Non-pigmented ciliary epithelial cell (primary cell): ENCODE data around the gene TAPBPL.
"Not testable (repeated sequence)": the region's sequence is repeated elsewhere in the genome, so short reads cannot be mapped to it uniquely, and the experiment has no call there.

Source experiments
- DNase-seq: peaks from one replicate; pipeline ENCODE4 v3.0.0-alpha.2; 2010; ENCODE audit warnings: low read depth

The TAPBPL gene

DNA sequence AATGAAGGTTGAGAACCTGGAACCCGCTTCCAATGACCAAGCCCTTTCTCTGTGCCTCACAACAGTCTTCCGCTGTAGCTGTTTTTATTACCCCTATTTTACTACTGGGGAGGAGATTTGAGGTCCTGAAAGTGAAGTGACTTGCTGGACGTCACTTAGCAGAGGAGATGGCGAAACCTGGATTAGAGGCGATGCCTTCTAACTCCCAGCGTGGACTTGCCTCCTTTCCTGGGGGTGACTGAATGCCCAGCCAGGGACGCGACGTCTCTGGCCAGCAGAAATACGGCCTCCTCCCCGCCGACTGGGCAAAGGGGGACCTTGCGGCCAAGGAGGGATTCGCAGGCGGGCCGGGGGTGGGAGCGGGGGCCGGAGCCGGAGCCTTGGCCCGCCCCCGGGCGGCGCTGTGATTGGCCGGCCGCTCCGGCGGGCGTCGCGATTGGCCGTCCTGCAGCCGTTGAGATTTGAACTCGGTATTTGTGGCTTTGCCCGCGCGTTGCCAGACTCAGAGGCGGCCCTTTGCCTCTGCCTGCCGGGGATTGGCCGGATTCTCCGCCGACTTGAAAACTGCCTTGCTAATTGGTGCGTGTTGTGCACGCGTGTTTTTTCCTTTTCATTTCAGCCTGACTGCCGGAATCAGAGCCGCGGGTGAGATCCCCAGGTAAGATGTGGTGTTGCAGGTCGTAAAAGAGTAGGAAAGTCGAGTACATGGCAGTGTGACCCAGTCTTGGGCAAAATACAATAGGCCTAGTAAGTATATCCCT lies 41.8 kb downstream of the TAPBPL start, which contains the start of gene NCAPD2:
TSS of gene NCAPD2 (plus strand) at position 606 of the 761 bp plus-strand sequence. CDS start 997 bp downstream, outside the sequence.
- DNase-seq: peak; percentile 79

DNA sequence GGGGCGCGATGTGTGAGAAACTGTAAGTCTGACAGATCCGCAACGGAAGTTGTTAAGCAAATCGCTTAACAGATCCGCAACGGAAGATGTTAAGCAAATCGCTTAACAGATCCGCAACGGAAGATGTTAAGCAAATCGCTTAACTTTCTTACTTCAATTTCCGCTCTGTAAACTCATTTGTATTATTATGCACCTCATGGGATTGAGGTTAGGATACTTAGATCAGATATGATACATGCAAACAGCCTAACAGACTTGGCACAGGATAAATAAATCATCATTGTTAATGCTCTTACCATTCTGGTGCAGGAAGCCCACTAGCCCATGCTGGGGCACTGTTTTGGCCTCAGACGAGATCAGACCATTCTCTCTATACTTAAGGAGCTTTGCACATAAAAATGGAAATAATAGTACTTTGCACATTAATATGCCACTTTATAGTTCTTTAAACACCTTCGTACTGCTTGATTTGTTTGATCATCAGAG lies 42.5 kb downstream of the TAPBPL start:
- DNase-seq: no peak

DNA sequence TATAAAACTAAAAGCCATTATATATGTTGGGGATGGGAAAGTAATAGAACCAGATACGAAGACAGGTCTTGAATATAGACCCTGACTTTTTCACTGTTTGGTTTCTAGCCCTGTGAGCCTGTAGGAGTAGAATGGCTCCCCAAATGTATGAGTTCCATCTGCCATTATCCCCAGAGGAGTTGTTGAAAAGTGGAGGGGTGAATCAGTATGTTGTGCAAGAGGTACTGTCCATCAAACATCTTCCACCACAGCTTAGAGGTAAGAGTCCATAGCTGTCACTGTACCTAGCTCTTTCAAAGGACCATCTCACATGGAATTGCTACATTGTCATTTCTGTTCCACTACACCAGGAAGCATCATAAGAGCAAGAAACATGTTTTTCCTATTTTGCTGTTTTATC lies 43.1 kb downstream of the TAPBPL start:
- no peak for DNase-seq

DNA sequence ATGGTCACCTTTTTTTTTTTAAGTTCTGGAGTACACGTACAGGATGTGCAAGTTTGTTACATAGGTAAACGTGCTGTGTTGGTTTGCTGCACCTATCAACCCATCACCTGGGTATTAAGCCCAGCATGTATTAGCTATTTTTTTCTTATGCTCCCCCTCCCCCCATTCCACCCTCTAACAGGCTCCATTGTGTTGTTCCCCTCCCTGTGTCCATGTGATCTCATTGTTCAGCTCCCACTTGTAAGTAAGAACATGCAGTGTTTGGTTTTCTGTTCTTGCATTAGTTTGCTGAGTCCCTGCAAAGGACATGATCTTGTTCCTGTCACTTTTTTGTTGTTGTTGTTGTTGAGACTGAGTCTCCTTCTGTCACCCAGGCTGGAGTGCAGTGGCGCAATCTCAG lies 45.4 kb downstream of the TAPBPL start:
- not testable (repeated sequence) for DNase-seq

DNA sequence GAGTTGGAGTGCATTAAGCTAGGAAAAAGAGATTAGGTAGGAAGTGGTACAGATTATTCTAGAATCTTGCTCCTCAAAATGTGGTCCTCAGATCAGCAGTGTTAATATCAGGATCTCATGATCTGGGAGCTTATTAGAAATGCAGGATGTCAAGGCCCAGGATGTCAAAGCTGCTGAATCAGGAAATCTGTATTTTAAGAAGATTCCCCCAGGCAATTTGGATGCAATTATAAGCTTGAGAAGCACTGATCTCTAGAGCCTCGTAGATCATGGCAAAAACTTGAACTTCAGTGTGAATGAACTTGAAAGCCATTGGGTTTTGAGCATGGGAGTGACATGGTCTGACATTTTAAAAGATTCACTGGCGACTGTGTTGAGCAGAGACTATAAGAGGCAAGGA lies 48.6 kb downstream of the TAPBPL start:
- DNase-seq: no peak

DNA sequence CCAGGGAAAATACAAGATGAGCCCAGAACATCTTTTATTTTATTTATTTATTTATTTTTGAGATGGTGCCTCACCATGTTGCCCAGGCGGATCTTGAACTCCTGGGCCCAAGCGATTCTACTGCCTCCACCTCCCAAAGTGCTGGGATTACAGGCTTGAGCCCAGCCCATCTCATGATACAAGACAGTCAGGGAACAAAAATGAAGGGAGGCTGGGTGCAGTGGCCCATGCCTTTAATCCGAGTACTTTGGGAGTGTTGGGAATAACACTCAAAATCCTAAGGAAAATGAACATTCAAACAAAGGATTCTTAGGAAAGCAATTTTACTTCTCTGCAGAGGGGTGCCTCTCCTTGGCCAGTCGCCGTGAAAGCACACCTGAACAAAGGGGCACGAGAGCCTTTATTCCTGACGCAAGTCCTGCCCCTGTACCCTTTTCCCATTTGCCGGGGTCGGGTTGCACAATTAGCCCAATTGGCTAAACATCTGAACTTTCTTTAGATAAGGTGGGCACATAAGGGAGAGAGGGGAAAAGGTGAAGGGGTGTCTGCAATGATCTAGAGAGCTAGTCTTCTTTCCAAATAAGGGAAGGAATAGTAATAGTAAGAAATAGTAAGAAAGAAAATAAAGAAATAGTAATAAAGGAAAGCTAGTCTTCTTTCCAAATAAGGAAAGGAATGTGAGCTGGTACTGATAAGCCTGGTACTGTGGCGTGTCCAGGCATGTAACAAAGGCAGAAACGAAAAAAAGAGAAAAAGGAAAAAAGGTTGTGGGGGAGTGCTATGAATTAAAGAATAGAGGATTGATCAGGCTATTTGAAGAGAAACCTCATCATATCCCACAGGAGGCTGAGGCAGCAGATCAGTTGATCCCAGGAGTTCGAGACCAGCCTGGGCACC lies 55.5 kb downstream of the TAPBPL start:
- DNase-seq: peak; percentile 13

DNA sequence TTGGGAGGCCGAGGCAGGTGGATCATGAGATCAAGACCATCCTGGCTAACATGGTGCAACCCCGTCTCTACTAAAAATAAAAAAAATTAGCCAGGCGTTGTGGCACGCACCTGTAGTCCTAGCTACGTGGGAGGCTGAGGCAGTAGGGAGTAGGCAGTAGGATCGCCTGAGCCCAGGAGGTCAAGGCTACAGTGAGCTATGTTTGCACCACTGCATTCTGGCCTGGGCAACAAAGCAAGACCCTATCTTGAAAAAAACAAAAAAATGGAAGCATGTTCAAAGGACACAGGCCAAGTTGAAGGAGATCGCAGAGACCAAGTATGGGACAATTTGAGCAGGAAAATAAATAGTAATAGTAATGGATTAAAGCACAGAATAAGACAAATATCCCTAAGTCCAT lies 56.2 kb downstream of the TAPBPL start:
- DNase-seq: no peak
